Chondrocyte (in vitro differentiated cells): ENCODE measurements around the gene VSTM5. TPM values are rescaled to one million over a fixed set of nuclear protein-coding genes. Genes with fewer than 3 reads are reported as not detected.

Experiments used
- DNase-seq: peaks from one replicate; pipeline ENCODE4 v3.0.0; 2021; ENCODE audit warnings: mixed read lengths, low spot score
- H3K27ac Mint-ChIP-seq: one replicate; pipeline ENCODE4 v1.8.0; 2021; ENCODE audit warnings: mild to moderate bottlenecking, moderate library complexity, mixed read lengths; ENCODE audit not compliant: unreplicated experiment
- H3K27me3 Mint-ChIP-seq: 2 replicates; pipeline ENCODE4 v1.8.0; 2021; ENCODE audit warnings: low read depth, mixed read lengths
- H3K36me3 Mint-ChIP-seq: 2 replicates; pipeline ENCODE4 v1.8.0; 2021; ENCODE audit warnings: low read depth, mixed read lengths
- H3K4me1 Mint-ChIP-seq: 2 replicates; pipeline ENCODE4 v1.8.0; 2021; ENCODE audit warnings: low read depth, mild to moderate bottlenecking, mixed read lengths
- H3K4me3 Mint-ChIP-seq: one replicate; pipeline ENCODE4 v1.8.0; 2021; ENCODE audit warnings: mild to moderate bottlenecking, moderate library complexity, mixed read lengths; ENCODE audit not compliant: unreplicated experiment
- H3K9me3 Mint-ChIP-seq: 2 replicates; pipeline ENCODE4 v1.8.0; 2021; ENCODE audit warnings: low read depth, mixed read lengths
- CTCF ChIP-seq: fragments of 200-600 bp; sonication (generic); IDR thresholded peaks from 2 replicates; pipeline ENCODE4 v1.5.0; 2021; ENCODE audit warnings: antibody characterized with exemption, mild to moderate bottlenecking, moderate library complexity
- total RNA-seq: library from RNA; stranded (reverse); gene quantifications from 3 replicates; pipeline ENCODE4 v1.2.1, GENCODE V29; 2021

Gene VSTM5
- total RNA-seq, 1 donor from 2014 or later: not detected

- H3K9me3 Mint-ChIP-seq: no peaks in the 10 kb centered on the region
- H3K27me3 Mint-ChIP-seq: no peaks in the 10 kb centered on the region
- no peak for DNase-seq
- no peak overlapping the region for H3K27ac Mint-ChIP-seq
- H3K4me1 Mint-ChIP-seq: peaks cover 3% of the 10 kb centered on the region
- no peak for TF ChIP-seq CTCF
- H3K36me3 Mint-ChIP-seq: no peaks in the 10 kb centered on the region
- H3K4me3 Mint-ChIP-seq: no peak overlapping the region
Observed at GRCh38 chr11:93838967-93839366, 11.5 kb downstream of the VSTM5 start.

DNA sequence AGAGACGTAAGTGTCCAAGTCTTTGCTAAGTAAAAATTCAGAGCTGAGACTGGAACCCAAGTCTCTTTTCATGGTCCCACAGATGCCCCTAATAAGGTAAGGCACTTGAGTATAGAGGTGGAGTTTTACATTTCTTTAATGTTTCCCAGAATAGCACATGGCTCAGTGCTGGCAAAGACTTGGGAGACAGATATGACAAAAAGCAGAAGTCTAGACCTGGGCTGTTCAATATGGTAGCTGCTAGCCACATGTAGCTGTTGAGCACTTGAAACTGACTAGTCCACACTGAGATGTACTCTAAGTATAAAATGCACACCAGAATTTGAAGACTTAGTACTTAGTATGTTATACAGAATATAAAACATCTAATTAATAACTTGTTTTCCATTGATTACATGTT is 17.6 kb downstream of the VSTM5 start:
- no peaks in the 10 kb centered on the region for H3K9me3 Mint-ChIP-seq
- no peak for DNase-seq
- no peak overlapping the region for H3K27ac Mint-ChIP-seq
- TF ChIP-seq CTCF: no peak
- no peaks in the 10 kb centered on the region for H3K4me1 Mint-ChIP-seq
- peaks cover 3% of the 10 kb centered on the region for H3K27me3 Mint-ChIP-seq
- no peaks in the 10 kb centered on the region for H3K36me3 Mint-ChIP-seq
- H3K4me3 Mint-ChIP-seq: no peak overlapping the region

DNA sequence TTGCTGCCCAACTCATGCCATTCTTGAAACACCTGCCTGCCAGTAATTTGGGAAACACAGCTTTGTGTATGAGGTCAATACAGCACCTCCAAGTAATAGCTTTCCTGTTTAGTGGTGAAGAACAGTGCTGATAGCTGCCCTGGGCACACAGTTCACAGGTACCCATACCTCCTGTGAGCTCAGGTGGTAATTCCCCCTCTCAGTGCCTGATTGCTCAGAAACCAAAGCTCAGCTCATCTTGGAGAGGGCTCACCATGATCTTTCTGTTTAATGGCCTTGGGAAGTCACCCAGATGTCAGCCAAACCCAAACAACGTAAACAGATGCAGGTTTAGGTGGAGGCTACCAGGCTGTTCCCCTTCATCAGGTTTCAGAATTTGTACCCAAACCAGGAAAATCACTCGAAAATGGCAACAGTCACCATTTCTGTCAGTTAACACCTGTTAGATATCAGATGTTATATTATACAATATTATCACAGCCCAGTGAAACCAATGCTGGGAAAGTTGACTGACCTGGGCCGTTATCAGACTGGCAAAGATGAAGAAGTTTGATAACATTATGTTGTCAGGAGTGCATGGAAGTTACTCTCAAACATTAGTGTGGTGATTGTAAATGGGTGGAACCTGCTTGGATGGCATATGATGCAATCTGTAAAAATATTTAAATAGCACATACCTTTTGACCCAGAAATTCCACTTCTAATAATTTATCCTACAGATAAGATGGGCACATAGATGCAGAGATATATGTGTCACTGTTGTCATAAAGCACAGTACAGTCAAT is 18.9 kb downstream of the VSTM5 start:
- Mint-ChIP-seq H3K27me3 (peaks cover 3% of the 10 kb centered on the region), H3K36me3 (no peaks in the 10 kb centered on the region), H3K4me1 (no peaks in the 10 kb centered on the region), H3K9me3 (no peaks in the 10 kb centered on the region), H3K27ac (no peak overlapping the region), H3K4me3 (no peak overlapping the region)
- no peak for TF ChIP-seq CTCF
- DNase-seq: no peak

DNA sequence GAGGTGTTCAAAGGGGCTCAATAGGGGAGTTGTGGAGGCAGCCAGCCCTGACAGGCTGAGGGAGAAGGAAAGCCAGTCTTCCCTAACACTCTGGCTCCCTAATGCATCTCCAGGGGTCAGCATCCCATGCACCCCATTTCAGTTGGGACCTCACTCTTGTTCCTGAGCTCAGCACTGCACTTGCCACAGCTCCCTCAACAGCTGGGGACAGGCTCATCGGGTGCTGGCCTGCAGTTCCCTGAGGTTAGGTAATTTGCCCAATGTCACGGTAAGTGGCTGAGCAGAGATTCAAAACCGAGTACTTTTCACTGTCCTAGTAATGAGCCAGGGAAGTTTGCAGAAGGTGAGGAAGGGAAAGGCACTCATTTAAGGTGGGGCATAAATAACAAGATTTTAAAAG is 20.8 kb downstream of the VSTM5 start:
- Mint-ChIP-seq H3K4me1 (no peaks in the 10 kb centered on the region), H3K27me3 (peaks cover 3% of the 10 kb centered on the region), H3K9me3 (no peaks in the 10 kb centered on the region), H3K36me3 (no peaks in the 10 kb centered on the region), H3K27ac (no peak overlapping the region), H3K4me3 (no peak overlapping the region)
- no peak for DNase-seq
- no peak for TF ChIP-seq CTCF

DNA sequence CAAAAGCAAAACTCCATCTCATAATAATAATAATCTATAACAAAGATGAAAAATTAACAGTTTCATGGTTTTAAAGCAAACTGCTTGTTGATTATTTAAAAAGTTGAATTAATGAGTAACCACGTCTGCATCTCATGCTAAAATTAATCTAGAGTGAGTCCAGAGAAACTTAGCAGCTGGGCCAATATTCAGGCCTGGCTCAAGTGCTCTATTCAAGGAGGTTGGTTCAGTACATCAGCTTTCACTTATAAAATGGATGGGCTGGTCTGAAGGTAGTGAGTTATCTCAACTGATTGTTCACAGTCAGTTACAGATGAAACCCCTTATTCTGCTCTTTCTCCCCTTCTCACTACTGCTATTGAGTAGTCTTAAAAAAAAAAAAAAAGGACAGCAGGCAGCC is 23.1 kb downstream of the VSTM5 start:
- Mint-ChIP-seq H3K4me3 (no peak overlapping the region), H3K4me1 (no peaks in the 10 kb centered on the region), H3K27ac (no peak overlapping the region), H3K36me3 (no peaks in the 10 kb centered on the region), H3K9me3 (no peaks in the 10 kb centered on the region), H3K27me3 (no peaks in the 10 kb centered on the region)
- no peak for TF ChIP-seq CTCF
- DNase-seq: no peak
